ENCODE data around the gene RRP1.

Gene RRP1

DNA sequence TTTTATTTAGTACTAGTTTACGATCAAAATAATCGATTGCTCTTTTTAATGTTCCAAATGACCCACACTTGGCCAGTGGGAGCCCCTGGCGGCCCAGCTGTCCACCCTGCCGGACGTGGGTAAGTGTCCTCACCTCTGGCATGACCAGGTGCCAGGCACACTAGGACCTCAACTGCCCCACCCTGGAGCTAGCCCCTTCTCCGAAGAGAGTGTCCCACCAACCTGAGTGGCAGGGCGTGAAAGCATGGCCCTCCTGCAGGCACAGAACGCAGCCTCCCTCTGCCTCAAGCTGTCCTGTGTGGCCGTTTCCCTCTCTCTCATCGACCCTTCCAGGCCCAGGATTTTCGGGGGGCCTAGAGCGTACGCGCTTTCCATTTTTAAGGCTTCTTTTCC lies 42.8 kb downstream of the RRP1 start:
- H3K4me3 ChIP-seq (ENCODE audit: low read depth, low read length): no peak overlapping the region
- TF ChIP-seq, protein P1, sequence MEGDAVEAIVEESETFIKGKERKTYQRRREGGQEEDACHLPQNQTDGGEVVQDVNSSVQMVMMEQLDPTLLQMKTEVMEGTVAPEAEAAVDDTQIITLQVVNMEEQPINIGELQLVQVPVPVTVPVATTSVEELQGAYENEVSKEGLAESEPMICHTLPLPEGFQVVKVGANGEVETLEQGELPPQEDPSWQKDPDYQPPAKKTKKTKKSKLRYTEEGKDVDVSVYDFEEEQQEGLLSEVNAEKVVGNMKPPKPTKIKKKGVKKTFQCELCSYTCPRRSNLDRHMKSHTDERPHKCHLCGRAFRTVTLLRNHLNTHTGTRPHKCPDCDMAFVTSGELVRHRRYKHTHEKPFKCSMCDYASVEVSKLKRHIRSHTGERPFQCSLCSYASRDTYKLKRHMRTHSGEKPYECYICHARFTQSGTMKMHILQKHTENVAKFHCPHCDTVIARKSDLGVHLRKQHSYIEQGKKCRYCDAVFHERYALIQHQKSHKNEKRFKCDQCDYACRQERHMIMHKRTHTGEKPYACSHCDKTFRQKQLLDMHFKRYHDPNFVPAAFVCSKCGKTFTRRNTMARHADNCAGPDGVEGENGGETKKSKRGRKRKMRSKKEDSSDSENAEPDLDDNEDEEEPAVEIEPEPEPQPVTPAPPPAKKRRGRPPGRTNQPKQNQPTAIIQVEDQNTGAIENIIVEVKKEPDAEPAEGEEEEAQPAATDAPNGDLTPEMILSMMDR (IDR thresholded peaks at IDR 0.05; ENCODE audit: borderline replicate concordance, insufficient read depth, low read depth, low read length): no peak

DNA sequence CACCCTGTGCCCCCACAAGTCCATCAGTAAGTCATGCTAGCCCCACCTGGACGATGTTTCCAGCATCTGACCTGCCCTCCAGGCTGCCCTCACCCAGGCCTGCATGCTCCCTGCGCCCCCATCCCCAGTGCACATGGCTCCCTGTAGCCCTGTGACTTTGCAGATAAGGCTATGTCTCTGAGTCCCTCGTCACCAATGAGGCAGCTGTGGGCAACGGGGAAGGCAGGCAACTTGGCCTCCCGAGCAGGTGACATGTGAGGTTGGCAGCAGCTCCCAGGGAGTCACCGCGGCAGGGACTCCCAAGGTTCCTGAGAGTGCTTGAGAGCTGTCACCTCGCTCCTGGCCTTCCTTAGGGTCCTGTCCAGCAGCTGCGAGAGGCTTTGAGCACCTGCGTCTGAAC lies 43.3 kb downstream of the RRP1 start:
- TF ChIP-seq, protein P1 (IDR thresholded peaks at IDR 0.05; ENCODE audit: borderline replicate concordance, insufficient read depth, low read depth, low read length): no peak
- H3K4me3 ChIP-seq (ENCODE audit: low read depth, low read length): no peak overlapping the region

DNA sequence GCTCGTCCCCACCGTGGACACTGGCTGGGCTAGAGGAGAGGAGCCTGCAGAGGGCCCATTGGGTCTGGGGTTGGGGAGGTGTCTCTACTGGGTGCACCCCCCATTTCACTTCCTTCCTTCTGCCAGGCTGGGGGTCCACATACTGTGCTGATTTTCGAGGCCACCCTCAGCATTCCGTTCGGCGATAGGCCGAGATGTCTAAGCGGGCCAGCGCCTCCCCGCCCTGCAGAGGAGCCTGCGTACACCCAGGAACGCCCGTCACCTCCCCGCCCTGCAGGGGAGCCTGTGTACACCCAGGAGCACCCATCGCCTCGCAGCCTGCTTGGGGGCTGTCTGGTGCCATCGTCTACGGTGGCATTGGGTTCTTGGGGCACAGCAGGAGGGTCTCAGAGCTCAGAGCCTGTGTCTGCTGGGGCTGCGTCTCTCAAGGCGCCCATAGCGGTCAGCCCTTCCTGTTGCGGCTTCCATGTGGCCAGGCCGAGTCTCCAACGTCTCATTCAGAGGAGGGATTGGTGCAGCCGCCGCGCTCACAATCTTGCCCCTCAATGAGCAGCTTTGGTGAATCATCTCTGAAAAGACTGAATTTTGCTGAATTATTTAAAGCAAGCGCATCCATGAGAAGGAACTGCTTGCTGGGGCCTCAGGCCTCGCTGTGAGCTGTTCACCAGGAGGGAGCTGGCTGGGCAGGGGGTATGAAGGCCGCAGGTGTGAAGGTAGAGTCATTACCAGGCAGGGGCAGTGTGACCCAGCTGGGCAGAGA lies 44.9 kb downstream of the RRP1 start:
- no peak overlapping the region for H3K4me3 ChIP-seq (ENCODE audit: low read depth, low read length)
- TF ChIP-seq, protein P1 (IDR thresholded peaks at IDR 0.05; ENCODE audit: borderline replicate concordance, insufficient read depth, low read depth, low read length): no peak

DNA sequence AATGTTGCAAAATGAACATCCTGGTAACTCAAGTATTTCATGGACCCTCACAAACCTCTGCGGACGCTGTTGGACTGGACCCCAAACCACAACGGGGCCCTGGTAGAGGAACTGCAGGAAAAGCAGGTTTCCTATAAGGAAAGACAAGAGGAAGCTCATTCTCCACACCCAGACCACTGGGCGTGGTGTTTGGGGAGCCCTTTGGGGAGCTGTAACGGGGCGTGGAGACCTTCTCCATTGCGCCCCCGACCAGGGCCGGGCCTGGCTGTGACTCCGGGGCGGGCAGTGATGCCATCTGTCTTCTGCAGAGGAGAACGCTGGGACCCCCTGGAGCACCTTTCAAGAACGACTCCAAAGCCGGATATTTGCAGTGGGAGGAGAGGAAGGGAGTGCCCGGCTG lies 45.7 kb downstream of the RRP1 start:
- TF ChIP-seq, protein P1 (IDR thresholded peaks at IDR 0.05; ENCODE audit: borderline replicate concordance, insufficient read depth, low read depth, low read length): no peak
- no peak overlapping the region for H3K4me3 ChIP-seq (ENCODE audit: low read depth, low read length)

GRCh38 chr21:43835861-43836260 lies 46.5 kb downstream of the RRP1 start:
- H3K4me3 ChIP-seq (ENCODE audit: low read depth, low read length): no peak overlapping the region
- TF ChIP-seq, protein P1 (IDR thresholded peaks at IDR 0.05; ENCODE audit: borderline replicate concordance, insufficient read depth, low read depth, low read length): no peak

- TF ChIP-seq, protein P1 (IDR thresholded peaks at IDR 0.05; ENCODE audit: borderline replicate concordance, insufficient read depth, low read depth, low read length): no peak
- no peak overlapping the region for H3K4me3 ChIP-seq (ENCODE audit: low read depth, low read length)
Observed at GRCh38 chr21:43836616-43837015, 47.2 kb downstream of the RRP1 start.

DNA sequence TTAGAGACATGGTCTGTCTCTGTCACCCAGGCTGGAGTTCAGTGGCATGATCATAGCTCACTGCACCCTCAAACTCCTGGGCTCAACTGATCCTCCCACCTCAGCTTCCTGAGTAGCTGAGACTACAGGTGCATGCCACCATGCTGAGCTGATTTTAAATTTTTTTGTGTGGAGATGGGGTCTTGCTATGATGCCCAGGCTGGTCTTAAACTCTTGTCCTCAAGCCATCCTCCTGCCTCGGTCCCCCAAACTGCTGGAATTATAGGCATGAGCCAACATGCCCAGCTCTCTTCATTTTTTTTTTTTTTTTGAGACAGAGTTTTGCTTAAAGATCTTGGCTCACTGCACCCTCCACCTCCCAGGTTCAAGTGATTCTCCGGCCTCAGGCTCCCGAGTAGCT lies 50.9 kb downstream of the RRP1 start:
- no peak overlapping the region for H3K4me3 ChIP-seq (ENCODE audit: low read depth, low read length)
- TF ChIP-seq, protein P1 (IDR thresholded peaks at IDR 0.05; ENCODE audit: borderline replicate concordance, insufficient read depth, low read depth, low read length): no peak

Measured in GM12875 (cell line).